Activated naive CD4-positive, alpha-beta T cell (primary cell): ENCODE data around the gene TCF25.

Experiments used
- DNase-seq, 4 experiments: peaks; one replicate each; lab custom pipeline; 2025; lab: John Stamatoyannopoulos, UW

Gene TCF25

DNA sequence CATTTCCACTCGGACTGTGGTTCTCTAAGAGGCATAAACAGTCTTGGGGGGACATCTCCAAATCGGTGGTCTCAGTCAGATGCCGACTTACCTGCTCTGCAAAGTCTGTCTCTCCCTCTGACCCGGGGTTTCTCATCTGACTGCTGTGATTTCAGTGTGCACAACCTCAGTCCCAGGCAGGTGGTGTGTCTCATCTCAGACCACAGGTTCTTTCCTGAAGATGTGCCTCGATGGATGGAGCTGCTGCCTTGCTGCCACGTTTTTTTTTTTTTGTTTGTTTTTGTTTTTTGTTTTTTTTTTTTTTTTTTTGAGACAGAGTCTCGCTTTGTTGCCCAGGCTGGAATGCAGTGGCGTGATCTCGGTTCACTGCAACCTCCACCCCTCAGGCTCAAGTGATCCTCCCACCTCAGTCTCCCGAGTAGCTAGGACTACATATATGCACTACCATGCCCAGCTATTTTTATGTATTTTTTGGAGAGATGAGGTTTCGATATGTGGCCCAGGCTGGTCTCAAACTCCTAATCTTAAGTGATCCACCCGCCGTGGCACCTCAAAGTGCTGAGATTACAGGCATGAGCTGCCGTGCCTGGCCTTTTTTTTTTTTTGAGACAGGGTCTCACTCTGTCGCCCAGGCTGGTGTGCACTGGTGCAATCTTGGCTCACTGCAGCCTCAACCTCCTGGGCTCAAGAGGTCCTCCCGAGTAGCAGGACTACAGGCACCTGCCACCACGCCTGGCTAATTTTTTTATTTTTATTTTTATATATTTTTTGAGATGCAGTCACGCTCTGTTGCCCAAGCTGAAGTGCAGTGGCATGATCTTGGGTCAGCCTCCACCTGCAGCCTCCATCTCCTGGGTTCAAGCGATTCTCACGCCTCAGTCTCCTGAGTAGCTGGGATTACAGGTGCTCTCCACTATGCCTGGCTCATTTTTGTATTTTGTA lies 29.7 kb upstream of the TCF25 start:
- DNase-seq = no peak

DNA sequence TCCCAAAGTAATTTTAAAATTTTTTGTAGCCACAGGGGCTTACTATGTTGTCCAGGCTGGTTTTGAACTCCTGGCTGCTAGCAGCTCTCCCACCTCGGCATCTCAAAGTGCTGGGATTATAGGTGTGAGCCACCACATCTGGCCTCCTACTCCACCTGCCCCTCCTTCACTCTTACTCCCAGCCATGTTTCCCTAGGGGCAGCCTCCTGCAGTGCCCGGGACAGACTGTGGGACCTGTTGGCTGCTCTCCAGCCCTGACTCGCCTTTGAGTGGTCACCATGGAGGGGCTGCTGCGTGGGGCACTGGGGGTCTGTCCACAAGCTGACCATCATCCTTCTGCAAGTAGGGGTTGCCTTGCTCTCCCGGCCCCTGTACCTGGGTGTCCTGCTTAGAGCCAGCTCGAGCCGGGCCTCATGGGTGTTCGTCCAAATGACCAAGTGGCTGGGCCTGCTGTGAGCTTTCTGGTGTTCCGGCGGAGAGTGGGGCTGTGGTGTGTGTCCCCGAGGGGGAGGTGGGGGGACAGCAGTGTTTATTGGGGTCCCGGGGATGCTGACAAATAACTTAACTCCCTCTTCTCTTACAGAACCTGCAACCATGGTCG lies 28.6 kb upstream of the TCF25 start:
- no peak for DNase-seq

- peak in 1 of 4 experiments; percentile 11 for DNase-seq
Measured at GRCh38 chr16:89845417-89845816, 28.0 kb upstream of the TCF25 start.

- DNase-seq = no peak
Measured at GRCh38 chr16:89847051-89847939, 26.1 kb upstream of the TCF25 start.

- DNase-seq = no peak
Measured at GRCh38 chr16:89847940-89848297, 25.5 kb upstream of the TCF25 start.

DNA sequence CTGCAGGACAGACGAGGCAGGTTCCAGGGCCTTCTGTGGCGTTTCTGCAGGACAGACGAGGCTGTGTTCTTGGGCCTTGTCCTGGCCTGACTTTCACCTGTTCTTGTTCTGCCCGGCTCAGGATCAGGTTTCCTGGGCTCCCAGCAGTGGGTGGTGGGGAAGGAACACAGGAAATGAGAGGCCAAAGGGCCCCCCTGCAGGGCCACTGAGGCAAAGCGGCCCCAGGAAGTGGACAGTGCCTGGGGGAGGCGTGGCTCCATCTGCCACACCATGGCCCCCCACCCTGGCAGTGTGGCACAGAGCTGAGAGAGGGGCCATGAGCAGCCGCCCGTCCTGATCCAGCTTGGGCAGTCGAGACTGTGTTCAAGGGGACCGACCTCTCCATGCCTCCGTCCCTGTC lies 24.4 kb upstream of the TCF25 start:
- no peak for DNase-seq

- no peak for DNase-seq
Measured at GRCh38 chr16:89853306-89853993, 19.9 kb upstream of the TCF25 start.

- no peak for DNase-seq
Measured at GRCh38 chr16:89855301-89855945, 18.0 kb upstream of the TCF25 start.

DNA sequence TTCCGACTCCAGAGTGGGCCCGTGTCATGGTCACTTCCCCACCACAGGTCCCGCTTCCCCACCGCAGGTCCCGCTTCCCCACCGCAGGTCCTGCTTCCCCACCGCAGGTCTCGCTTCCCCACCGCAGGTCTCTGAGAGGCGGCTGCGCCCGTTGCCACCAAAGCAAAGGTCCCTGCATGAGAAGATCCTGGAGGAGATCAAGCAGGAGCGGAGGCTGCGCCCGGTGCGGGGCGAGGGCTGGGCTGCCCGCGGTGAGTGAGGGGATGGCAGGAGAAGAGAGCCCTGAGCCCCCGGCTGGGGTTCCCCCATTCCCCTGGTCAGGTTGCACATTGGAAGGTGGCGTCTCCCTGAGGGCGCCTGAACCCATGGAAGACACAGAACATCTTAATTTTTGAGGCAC lies 17.4 kb upstream of the TCF25 start:
- no peak for DNase-seq

- DNase-seq = no peak
Measured at GRCh38 chr16:89858973-89859614, 14.3 kb upstream of the TCF25 start.

GRCh38 chr16:89859615-89860007 lies 13.8 kb upstream of the TCF25 start:
- DNase-seq = no peak

DNA sequence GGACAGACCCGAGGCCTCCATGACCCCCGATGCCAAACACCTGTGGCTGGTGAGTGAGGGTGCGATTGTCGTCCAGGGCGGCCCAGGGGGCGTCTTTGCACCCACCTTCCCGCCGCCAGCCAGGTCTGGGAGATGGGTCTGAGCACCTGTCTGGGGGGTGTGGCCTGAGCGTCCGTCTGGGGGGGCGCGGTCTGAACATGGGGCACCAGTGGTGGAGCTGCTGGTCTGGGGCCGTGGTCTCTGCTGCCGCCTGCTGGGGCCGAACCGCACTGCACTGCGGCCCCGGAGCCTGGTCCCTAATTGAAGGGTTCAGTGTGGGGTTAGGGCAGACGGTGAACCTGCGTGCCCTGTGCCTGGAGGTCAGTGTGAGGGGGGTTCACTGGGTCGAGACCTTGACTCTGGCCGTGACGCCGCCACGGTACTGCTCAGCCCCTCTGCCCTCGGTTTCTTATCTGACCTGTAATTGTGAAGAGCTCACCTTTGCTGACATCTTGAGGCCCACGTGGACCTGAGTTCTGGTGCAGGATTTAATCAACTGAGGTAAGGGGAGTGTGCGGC lies 12.6 kb upstream of the TCF25 start:
- peak; percentile 50 to 69 (median 62) for DNase-seq

DNA sequence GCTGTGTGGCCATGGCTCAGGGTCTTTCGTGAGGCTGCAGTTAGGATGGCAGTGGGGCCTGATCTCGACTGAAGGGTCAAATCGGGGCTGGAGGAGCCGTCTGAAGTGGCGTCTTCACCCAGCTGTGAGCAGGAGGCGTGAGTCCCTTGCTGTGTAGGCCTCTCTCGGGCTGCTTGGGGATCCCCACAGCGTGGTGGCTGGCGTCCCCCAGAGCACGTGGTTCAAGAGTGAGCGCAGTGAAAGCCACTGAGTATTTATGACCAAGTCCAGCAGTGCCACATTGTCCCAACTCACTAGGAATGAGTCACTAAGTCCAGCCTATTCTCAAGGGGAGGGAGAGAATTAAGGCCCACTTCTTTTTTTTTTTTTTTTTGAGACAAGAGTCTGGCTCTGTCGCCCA lies 11.7 kb upstream of the TCF25 start:
- DNase-seq = no peak

- no peak for DNase-seq
Measured at GRCh38 chr16:89862732-89863131, 10.7 kb upstream of the TCF25 start.

DNA sequence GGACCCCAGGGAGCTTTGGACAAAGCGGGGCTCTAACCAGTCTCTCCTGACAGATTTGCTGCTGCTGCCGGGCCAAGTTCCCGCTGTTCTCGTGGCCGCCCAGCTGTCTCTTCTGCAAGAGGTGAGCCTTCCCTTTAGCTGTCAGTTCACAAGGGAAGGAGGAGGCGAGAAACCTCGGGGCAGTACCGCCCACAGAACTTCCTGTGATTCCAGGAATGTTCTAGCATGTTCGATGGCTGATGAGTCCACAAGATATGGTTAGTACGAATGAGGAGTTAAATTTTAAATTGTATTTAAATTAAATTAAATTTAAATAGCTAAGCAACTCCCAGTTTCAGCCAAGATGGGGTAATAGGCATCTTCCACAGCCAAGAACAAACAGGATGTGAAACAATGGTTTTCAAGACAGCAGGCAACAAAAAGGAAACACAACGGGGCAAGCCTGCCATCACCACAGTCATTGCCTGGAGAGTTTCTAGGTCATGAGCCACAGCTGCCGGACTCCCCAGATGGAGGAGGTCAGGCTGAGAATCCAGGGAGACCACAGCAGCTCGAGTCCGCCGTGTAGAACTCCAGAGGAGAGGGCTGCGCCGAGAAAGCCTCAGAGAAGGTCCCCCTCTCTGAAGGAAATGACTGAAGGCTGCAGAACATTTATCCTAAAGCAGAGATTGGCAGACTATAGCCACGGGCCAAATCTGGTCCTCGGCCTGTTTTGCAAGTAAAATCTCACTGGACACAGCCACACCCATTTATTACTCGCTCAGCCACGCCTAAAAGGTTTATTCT lies 9.5 kb upstream of the TCF25 start:
- DNase-seq = peak in 1 of 4 experiments; percentile 9

- no peak for DNase-seq
Measured at GRCh38 chr16:89864527-89864820, 8.9 kb upstream of the TCF25 start.

DNA sequence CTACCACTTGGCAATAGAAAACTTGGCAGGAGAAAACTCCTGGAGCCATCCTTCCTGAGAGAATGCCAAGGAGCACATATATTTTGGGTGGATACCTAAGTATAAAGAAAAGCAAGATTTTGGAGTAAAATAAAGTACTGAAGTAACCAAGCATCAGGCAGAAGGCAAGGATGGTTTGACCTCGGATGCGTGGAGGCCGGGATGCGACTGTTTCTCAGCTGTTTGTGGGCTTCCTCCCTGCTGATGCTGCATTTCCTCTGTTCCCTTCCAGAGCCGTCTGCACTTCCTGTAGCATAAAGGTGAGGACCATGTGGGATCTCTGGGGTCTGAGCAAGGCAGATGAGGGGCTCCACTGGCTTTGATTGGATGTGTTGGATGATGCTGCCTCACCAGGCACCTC lies 5.5 kb upstream of the TCF25 start:
- DNase-seq = no peak

DNA sequence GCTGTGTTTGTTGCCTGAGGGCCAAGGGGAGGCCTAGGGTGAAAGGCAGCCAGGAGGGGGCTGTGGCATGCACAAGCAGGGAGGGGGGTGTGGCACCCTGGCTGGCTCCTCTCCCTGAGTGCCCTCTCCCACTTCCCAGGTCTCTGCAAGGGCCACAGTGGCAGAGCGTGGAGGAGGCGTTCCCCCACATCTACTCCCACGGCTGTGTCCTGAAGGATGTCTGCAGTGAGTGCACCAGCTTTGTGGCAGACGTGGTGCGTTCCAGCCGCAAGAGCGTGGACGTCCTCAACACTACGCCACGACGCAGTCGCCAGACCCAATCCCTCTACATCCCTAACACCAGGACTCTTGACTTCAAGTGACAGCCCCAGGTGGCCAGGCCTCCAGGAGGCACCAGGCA lies 3.5 kb upstream of the TCF25 start:
- DNase-seq = no peak

- no peak for DNase-seq
Measured at GRCh38 chr16:89870440-89870839, 3.0 kb upstream of the TCF25 start.

- DNase-seq = no peak
Measured at GRCh38 chr16:89871895-89872294, 1.5 kb upstream of the TCF25 start.
